ENCODE results near the gene ETS2. TPM values are rescaled to one million over a fixed set of nuclear protein-coding genes. Genes with fewer than 3 reads are reported as not detected.

The ETS2 gene
- 16.6 TPM for polyA plus RNA-seq (2013, experiment 1 of 2)
- 16.6 TPM for polyA plus RNA-seq (2013, experiment 2 of 2)

- peak; percentile 81 for DNase-seq (ENCODE audit: low spot score)
- peak within 1 kb of the TSS; percentile 92 for H3K23ac ChIP-seq (ENCODE audit: low read depth, low read length, poor library complexity)
- H3K27me3 ChIP-seq (ENCODE audit: control insufficient read depth in 3 of 3, insufficient read depth in 3 of 3, low read depth in 1 of 3, low read length in 3 of 3) = peaks cover 0 to 20% (median 0%) of the 10 kb centered on the region in 3 experiments
- peak within 1 kb of the TSS; percentile 87 for H3K4me2 ChIP-seq (ENCODE audit: insufficient read depth, low read length, poor library complexity, severe bottlenecking)
- H3K36me3 ChIP-seq (replicated peaks in 1 of 2; ENCODE audit: control insufficient read depth in 2 of 2, insufficient read depth in 2 of 2, low read length in 2 of 2) = peaks cover 0 to 5% of the 10 kb centered on the region in 2 donors
- peaks cover 5 to 10% of the 10 kb centered on the region in 2 donors for H3K4me1 ChIP-seq (ENCODE audit: control insufficient read depth in 2 of 2, insufficient read depth in 1 of 2, low read depth in 1 of 2, low read length in 2 of 2)
- no peak within 1 kb of the TSS for H2BK120ac ChIP-seq (ENCODE audit: low read depth, low read length)
- peak within 1 kb of the TSS; percentile 41 for H2BK15ac ChIP-seq (ENCODE audit: low read length)
- peak within 1 kb of the TSS; percentile 94 for H3K18ac ChIP-seq (ENCODE audit: low read length)
- peak within 1 kb of the TSS; percentile 88 for H3K9ac ChIP-seq (ENCODE audit: low read depth, low read length, poor library complexity)
- no CpG with 5 or more reads among the region's 76 CpGs for WGBS, 2 donors (ENCODE audit: extremely low coverage in 2 of 2, insufficient read length in 2 of 2, insufficient replicate concordance in 1 of 2)
- H3K9me3 ChIP-seq (replicated peaks in 1 of 2; ENCODE audit: control insufficient read depth in 2 of 2, insufficient read depth in 1 of 2, low read depth in 1 of 2, low read length in 2 of 2) = no peaks in the 10 kb centered on the region
- H3K79me1 ChIP-seq (ENCODE audit: low read depth, low read length) = no peaks in the 10 kb centered on the region
- H3K27ac ChIP-seq (replicated peaks; ENCODE audit: low read length) = peak within 1 kb of the TSS; percentile 69
- H2AFZ ChIP-seq (ENCODE audit: low read length) = peak within 1 kb of the TSS; percentile 95
- H2AK5ac ChIP-seq (ENCODE audit: low read depth, low read length) = peak within 1 kb of the TSS; percentile 13
- peak within 1 kb of the TSS; percentile 49 for H2BK5ac ChIP-seq (ENCODE audit: low read length)
- H4K91ac ChIP-seq (ENCODE audit: low read depth, low read length, poor library complexity) = no peak within 1 kb of the TSS
- H3K14ac ChIP-seq (ENCODE audit: low read length) = no peak within 1 kb of the TSS
- H3K4ac ChIP-seq (ENCODE audit: low read length) = peak within 1 kb of the TSS; percentile 59
- H2BK12ac ChIP-seq (ENCODE audit: low read length) = no peak within 1 kb of the TSS
- H4K8ac ChIP-seq (ENCODE audit: low read depth, low read length) = no peak within 1 kb of the TSS
- peak within 1 kb of the TSS; percentile 68 to 98 for H3K4me3 ChIP-seq (ENCODE audit: low read length in 2 of 2)
These were observed at the start of gene ETS2 for GRCh38 chr21:38805328-38806152. Gene ETS2 (plus strand): TSS chr21:38805929. CDS start chr21:38810035, 4,106 bp downstream.

DNA sequence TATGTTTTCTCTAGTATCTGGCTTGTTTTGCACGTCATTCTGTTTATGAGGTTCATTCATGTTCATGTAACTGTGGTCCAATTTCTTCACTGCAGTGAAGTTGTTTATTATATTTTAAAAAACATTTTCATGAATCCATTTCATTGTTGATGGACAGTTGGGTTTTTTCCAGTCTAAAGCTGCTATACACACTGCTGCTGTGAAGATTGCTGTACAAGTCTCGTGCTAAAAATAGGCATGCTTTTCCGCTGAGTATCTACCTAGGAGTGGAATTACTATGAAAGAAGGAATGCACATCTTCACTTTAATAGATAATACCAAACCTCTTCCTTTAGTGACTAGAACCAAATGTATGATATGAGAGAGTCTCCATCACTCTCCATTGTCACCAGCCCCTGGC is 49.0 kb upstream of the ETS2 start:
- Histone ChIP-seq H4K91ac (ENCODE audit: low read depth, low read length, poor library complexity) (no peak overlapping the region), H3K27me3 (ENCODE audit: control insufficient read depth in 3 of 3, insufficient read depth in 3 of 3, low read depth in 1 of 3, low read length in 3 of 3) (no peaks in the 10 kb centered on the region), H3K23ac (ENCODE audit: low read depth, low read length, poor library complexity) (no peak overlapping the region), H3K36me3 (replicated peaks in 1 of 2; ENCODE audit: control insufficient read depth in 2 of 2, insufficient read depth in 2 of 2, low read length in 2 of 2) (no peaks in the 10 kb centered on the region), H2AFZ (ENCODE audit: low read length) (no peak overlapping the region), H2AK5ac (ENCODE audit: low read depth, low read length) (no peak overlapping the region), H2BK5ac (ENCODE audit: low read length) (no peak overlapping the region), H3K4me3 (ENCODE audit: low read length in 2 of 2) (no peak overlapping the region), H3K9me3 (replicated peaks in 1 of 2; ENCODE audit: control insufficient read depth in 2 of 2, insufficient read depth in 1 of 2, low read depth in 1 of 2, low read length in 2 of 2) (no peaks in the 10 kb centered on the region), H3K79me1 (ENCODE audit: low read depth, low read length) (no peaks in the 10 kb centered on the region), H3K18ac (ENCODE audit: low read length) (no peak overlapping the region), H3K9ac (ENCODE audit: low read depth, low read length, poor library complexity) (no peak overlapping the region), H3K4me2 (ENCODE audit: insufficient read depth, low read length, poor library complexity, severe bottlenecking) (no peak overlapping the region), H3K4ac (ENCODE audit: low read length) (no peak overlapping the region), H2BK120ac (ENCODE audit: low read depth, low read length) (no peak overlapping the region), H3K4me1 (ENCODE audit: control insufficient read depth in 2 of 2, insufficient read depth in 1 of 2, low read depth in 1 of 2, low read length in 2 of 2) (peaks cover 0 to 5% of the 10 kb centered on the region in 2 donors), H4K8ac (ENCODE audit: low read depth, low read length) (no peak overlapping the region), H3K14ac (ENCODE audit: low read length) (no peak overlapping the region), H3K27ac (replicated peaks; ENCODE audit: low read length) (no peak overlapping the region), H2BK15ac (ENCODE audit: low read length) (no peak overlapping the region), H2BK12ac (ENCODE audit: low read length) (no peak overlapping the region)
- WGBS, 2 donors (ENCODE audit: extremely low coverage in 2 of 2, insufficient read length in 2 of 2, insufficient replicate concordance in 1 of 2) = no CpG with 5 or more reads among the region's 3 CpGs
- no peak for DNase-seq (ENCODE audit: low spot score)

DNA sequence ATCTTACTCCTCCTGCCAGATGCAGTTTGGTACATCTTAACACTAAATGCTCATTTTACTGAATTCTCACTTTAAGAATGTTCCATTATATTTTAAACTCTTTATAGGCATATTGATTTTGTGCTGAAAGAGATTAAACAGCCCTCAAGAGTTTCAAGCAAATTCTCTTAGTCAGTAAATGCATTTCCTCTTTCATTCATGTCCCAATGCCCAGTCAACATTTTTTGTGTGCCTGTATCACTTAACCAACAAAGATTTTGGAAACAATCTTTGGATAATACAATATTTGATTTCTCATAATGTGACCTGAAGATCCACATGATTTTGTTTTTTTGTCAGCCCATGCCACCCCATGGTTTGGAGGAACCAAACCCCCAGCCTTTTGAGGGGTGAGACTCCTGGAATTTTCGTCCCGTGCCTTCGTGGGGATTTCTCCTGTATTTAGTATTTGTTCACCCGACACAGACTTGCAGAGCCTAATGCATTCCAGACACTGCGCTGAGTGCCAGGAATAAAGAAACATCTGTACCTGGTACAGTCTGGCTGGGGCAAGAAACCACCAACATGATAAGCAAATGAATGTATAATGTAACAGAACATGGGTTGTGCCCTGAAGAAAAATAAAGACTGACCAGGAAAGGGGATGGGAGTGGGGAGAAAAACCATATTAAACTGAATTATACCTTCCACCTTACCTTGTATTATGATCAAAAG is 47.1 kb upstream of the ETS2 start:
- Histone ChIP-seq H3K27me3 (ENCODE audit: control insufficient read depth in 3 of 3, insufficient read depth in 3 of 3, low read depth in 1 of 3, low read length in 3 of 3) (no peaks in the 10 kb centered on the region), H2AK5ac (ENCODE audit: low read depth, low read length) (no peak overlapping the region), H4K8ac (ENCODE audit: low read depth, low read length) (no peak overlapping the region), H2BK12ac (ENCODE audit: low read length) (no peak overlapping the region), H2AFZ (ENCODE audit: low read length) (no peak overlapping the region), H3K4me1 (ENCODE audit: control insufficient read depth in 2 of 2, insufficient read depth in 1 of 2, low read depth in 1 of 2, low read length in 2 of 2) (peaks cover 0 to 5% of the 10 kb centered on the region in 2 donors), H3K4me3 (ENCODE audit: low read length in 2 of 2) (no peak overlapping the region), H3K23ac (ENCODE audit: low read depth, low read length, poor library complexity) (no peak overlapping the region), H3K18ac (ENCODE audit: low read length) (no peak overlapping the region), H3K27ac (replicated peaks; ENCODE audit: low read length) (no peak overlapping the region), H3K14ac (ENCODE audit: low read length) (no peak overlapping the region), H2BK5ac (ENCODE audit: low read length) (no peak overlapping the region), H3K9me3 (replicated peaks in 1 of 2; ENCODE audit: control insufficient read depth in 2 of 2, insufficient read depth in 1 of 2, low read depth in 1 of 2, low read length in 2 of 2) (no peaks in the 10 kb centered on the region), H2BK15ac (ENCODE audit: low read length) (no peak overlapping the region), H3K79me1 (ENCODE audit: low read depth, low read length) (no peaks in the 10 kb centered on the region), H3K9ac (ENCODE audit: low read depth, low read length, poor library complexity) (no peak overlapping the region), H2BK120ac (ENCODE audit: low read depth, low read length) (no peak overlapping the region), H3K36me3 (replicated peaks in 1 of 2; ENCODE audit: control insufficient read depth in 2 of 2, insufficient read depth in 2 of 2, low read length in 2 of 2) (no peaks in the 10 kb centered on the region), H4K91ac (ENCODE audit: low read depth, low read length, poor library complexity) (no peak overlapping the region), H3K4me2 (ENCODE audit: insufficient read depth, low read length, poor library complexity, severe bottlenecking) (no peak overlapping the region), H3K4ac (ENCODE audit: low read length) (no peak overlapping the region)
- no peak for DNase-seq (ENCODE audit: low spot score)
- WGBS, 2 donors (ENCODE audit: extremely low coverage in 2 of 2, insufficient read length in 2 of 2, insufficient replicate concordance in 1 of 2) = no CpG with 5 or more reads among the region's 5 CpGs

GRCh38 chr21:38759413-38759812 is 46.3 kb upstream of the ETS2 start:
- Histone ChIP-seq H3K23ac (ENCODE audit: low read depth, low read length, poor library complexity) (no peak overlapping the region), H3K4me1 (ENCODE audit: control insufficient read depth in 2 of 2, insufficient read depth in 1 of 2, low read depth in 1 of 2, low read length in 2 of 2) (peaks cover 0 to 5% of the 10 kb centered on the region in 2 donors), H4K91ac (ENCODE audit: low read depth, low read length, poor library complexity) (no peak overlapping the region), H2AFZ (ENCODE audit: low read length) (no peak overlapping the region), H3K4me2 (ENCODE audit: insufficient read depth, low read length, poor library complexity, severe bottlenecking) (no peak overlapping the region), H3K18ac (ENCODE audit: low read length) (no peak overlapping the region), H3K27me3 (ENCODE audit: control insufficient read depth in 3 of 3, insufficient read depth in 3 of 3, low read depth in 1 of 3, low read length in 3 of 3) (no peaks in the 10 kb centered on the region), H2BK5ac (ENCODE audit: low read length) (no peak overlapping the region), H4K8ac (ENCODE audit: low read depth, low read length) (no peak overlapping the region), H3K9ac (ENCODE audit: low read depth, low read length, poor library complexity) (no peak overlapping the region), H3K79me1 (ENCODE audit: low read depth, low read length) (no peaks in the 10 kb centered on the region), H2BK120ac (ENCODE audit: low read depth, low read length) (no peak overlapping the region), H2BK12ac (ENCODE audit: low read length) (no peak overlapping the region), H2BK15ac (ENCODE audit: low read length) (no peak overlapping the region), H2AK5ac (ENCODE audit: low read depth, low read length) (no peak overlapping the region), H3K14ac (ENCODE audit: low read length) (no peak overlapping the region), H3K4ac (ENCODE audit: low read length) (no peak overlapping the region), H3K27ac (replicated peaks; ENCODE audit: low read length) (no peak overlapping the region), H3K36me3 (replicated peaks in 1 of 2; ENCODE audit: control insufficient read depth in 2 of 2, insufficient read depth in 2 of 2, low read length in 2 of 2) (no peaks in the 10 kb centered on the region), H3K9me3 (replicated peaks in 1 of 2; ENCODE audit: control insufficient read depth in 2 of 2, insufficient read depth in 1 of 2, low read depth in 1 of 2, low read length in 2 of 2) (no peaks in the 10 kb centered on the region), H3K4me3 (ENCODE audit: low read length in 2 of 2) (no peak overlapping the region)
- DNase-seq (ENCODE audit: low spot score) = no peak
- no CpG with 5 or more reads among the region's 6 CpGs for WGBS, 2 donors (ENCODE audit: extremely low coverage in 2 of 2, insufficient read length in 2 of 2, insufficient replicate concordance in 1 of 2)
